OCI-LY7 (cell line): ENCODE measurements around the gene EEIG1.

Experiments used
- CTCF ChIP-seq: fragments of 200-600 bp; sonication (generic); conservative IDR thresholded peaks from 2 replicates; pipeline ENCODE4 v1.5.1; 2014; ENCODE audit warnings: mild to moderate bottlenecking, antibody characterized with exemption, low read length, moderate library complexity, mixed read lengths
- EZH2phosphoT487 ChIP-seq: fragments of 200-600 bp; sonication (generic); IDR thresholded peaks from 2 replicates; pipeline ENCODE4 v1.6.1; 2018; ENCODE audit warnings: low read depth, borderline replicate concordance, mild to moderate bottlenecking, mixed run types, antibody characterized with exemption, low read length, moderate library complexity, mixed read lengths

- TF ChIP-seq CTCF: no peak
- TF ChIP-seq EZH2phosphoT487: no peak
These were observed 45.0 kb downstream of the EEIG1 start for GRCh38 chr9:127935765-127936221.
